A549 (cell line): ENCODE measurements around the gene PDPN.

Experiments used
- TF ChIP-seq, protein P1 (sequence below): fragments of >200 bp; sonication (Bioruptor Twin); formaldehyde crosslinking; IDR thresholded peaks from 3 replicates; pipeline ENCODE4 v1.5.1; 2016
- TF ChIP-seq, protein P2 (sequence below): IDR thresholded peaks from 2 replicates; pipeline ENCODE4 v1.6.1; 2012
- TF ChIP-seq, protein P3 (sequence below): IDR thresholded peaks from 2 replicates; pipeline ENCODE4 v1.6.1; 2012

DNA sequence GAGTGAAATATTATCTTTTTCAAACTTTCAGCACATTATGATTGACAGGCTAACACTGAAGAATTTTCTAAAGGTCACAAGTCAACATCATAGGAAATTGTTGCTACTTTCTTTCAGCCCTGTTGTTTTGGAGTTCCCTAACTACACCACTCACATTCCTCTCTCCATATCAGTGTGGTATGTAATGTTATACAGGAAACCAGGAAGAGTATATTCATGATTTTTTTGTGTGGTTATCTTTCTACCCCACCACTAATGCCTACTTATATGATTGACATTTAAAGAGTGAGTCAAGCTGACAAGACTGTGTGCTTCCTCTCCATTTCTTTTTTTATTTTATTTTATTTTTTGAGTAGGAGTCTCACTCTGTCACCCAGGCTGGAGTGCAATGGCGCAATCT lies 68.6 kb downstream of the PDPN start:
- TF ChIP-seq, protein P1, sequence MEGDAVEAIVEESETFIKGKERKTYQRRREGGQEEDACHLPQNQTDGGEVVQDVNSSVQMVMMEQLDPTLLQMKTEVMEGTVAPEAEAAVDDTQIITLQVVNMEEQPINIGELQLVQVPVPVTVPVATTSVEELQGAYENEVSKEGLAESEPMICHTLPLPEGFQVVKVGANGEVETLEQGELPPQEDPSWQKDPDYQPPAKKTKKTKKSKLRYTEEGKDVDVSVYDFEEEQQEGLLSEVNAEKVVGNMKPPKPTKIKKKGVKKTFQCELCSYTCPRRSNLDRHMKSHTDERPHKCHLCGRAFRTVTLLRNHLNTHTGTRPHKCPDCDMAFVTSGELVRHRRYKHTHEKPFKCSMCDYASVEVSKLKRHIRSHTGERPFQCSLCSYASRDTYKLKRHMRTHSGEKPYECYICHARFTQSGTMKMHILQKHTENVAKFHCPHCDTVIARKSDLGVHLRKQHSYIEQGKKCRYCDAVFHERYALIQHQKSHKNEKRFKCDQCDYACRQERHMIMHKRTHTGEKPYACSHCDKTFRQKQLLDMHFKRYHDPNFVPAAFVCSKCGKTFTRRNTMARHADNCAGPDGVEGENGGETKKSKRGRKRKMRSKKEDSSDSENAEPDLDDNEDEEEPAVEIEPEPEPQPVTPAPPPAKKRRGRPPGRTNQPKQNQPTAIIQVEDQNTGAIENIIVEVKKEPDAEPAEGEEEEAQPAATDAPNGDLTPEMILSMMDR = no peak
- TF ChIP-seq, protein P2, sequence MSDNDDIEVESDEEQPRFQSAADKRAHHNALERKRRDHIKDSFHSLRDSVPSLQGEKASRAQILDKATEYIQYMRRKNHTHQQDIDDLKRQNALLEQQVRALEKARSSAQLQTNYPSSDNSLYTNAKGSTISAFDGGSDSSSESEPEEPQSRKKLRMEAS = no peak
- TF ChIP-seq, protein P3, sequence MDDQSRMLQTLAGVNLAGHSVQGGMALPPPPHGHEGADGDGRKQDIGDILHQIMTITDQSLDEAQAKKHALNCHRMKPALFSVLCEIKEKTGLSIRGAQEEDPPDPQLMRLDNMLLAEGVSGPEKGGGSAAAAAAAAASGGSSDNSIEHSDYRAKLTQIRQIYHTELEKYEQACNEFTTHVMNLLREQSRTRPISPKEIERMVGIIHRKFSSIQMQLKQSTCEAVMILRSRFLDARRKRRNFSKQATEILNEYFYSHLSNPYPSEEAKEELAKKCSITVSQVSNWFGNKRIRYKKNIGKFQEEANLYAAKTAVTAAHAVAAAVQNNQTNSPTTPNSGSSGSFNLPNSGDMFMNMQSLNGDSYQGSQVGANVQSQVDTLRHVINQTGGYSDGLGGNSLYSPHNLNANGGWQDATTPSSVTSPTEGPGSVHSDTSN = no peak
